ENCODE data around the gene JAG1.
"Not testable (repeated sequence)": the region's sequence is repeated elsewhere in the genome, so short reads cannot be mapped to it uniquely, and the experiment has no call there.

The JAG1 gene

DNA sequence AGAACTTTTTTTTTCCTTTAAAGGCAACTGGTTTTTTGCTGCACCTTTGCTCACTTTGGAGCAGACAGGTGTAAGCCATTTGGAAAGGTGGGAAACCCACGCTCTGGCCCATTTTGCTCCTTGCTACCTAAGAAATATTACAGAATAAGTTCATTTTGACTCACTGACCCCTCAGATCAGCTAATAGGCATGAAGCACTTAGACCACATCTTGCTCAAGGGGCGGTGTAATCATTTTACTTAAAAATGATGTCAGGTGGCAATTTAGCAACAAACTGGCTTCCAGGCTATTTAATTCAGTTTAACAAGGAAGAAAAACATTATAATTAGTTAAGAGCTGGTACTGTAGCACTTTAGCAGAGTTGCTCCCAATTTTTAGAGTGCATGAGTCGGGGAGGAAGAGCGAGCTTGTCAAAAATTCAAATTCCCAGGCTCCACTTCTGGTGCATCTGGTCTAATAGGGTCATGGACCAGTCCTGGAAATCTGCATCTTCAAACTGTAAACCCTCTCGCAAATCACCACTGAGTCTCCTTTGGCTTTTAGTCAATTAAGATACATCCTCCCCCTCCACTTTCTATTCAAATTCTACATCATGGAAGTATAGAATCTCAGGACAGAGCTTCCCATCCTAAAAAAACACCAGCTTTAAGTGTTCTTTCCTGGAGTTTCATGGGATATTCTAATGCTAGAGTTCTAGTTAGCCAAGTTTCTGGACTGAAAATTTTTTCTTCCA is 38.2 kb downstream of the JAG1 start:
- no peak for DNase-seq

DNA sequence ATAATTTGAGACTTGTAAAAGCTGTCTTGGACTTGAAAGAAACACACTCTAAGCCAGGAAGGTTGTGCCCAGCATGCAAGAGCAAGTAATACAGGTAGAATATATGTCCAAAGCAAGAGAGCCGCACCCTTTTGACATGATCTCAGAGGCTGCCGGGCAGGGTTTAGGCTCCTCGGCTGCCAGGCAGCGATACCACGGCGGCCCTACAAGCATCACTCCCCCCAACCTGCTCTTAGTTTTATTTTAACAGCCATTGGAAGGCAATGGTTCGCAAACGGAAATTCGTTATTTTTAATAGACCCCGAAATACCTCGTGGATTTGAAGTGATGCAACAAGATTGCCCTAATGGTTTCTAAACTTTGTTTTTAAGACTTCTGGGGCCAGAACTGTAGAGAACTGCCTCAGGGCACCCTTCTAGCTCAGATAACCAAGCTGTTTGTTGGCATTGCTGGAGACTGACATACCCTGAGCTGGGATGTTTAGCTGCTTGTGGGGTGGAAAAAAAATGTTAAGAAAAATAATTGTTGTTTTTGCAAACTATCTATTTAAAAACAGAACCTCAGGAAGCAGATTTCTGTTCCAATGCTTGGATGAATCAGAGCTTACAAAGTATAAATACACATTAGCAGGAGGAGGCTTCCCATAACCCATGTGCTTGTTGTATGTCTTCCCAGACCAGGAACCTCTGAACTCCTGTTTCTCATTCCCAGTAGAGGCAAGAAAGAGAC is 39.0 kb downstream of the JAG1 start:
- no peak for DNase-seq

DNA sequence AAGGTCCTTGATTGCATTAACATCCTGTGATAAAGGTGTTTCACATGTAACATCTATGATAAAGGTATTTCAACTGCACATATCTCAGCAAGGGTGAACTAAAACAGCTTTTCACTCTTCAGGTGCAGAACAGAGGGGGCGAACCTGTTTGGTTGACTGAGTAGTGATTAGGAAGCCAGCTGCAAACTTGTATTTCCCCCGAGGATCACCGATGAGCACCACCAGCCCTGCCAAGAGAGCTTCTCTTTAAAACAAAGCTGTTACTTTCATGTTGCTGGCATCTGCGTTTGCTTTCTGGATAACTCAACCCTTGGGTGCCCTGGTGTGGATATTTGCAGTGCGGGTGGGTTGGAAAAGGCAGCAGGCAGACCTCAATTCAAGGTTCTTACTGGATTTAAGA is 39.6 kb downstream of the JAG1 start:
- no peak for DNase-seq

DNA sequence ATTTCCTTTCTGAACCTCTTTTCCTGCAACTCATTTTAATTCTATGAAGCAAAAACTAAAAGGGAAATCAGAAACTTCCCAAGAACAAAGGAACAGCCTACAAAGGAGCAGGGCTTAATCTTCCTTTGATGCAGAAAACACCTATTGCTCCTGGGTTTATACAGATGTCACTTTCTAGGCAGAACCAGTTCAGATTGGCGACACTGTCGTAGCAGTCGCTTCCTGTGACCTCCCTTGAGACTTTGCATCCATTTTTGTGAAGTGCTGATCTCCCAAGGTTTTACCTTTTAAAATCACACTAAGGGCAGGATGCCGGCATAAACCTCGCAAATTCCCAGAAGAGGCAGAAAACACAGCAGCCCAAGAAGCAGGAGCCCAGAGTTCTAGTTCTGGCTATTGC is 40.1 kb downstream of the JAG1 start:
- DNase-seq: no peak

DNA sequence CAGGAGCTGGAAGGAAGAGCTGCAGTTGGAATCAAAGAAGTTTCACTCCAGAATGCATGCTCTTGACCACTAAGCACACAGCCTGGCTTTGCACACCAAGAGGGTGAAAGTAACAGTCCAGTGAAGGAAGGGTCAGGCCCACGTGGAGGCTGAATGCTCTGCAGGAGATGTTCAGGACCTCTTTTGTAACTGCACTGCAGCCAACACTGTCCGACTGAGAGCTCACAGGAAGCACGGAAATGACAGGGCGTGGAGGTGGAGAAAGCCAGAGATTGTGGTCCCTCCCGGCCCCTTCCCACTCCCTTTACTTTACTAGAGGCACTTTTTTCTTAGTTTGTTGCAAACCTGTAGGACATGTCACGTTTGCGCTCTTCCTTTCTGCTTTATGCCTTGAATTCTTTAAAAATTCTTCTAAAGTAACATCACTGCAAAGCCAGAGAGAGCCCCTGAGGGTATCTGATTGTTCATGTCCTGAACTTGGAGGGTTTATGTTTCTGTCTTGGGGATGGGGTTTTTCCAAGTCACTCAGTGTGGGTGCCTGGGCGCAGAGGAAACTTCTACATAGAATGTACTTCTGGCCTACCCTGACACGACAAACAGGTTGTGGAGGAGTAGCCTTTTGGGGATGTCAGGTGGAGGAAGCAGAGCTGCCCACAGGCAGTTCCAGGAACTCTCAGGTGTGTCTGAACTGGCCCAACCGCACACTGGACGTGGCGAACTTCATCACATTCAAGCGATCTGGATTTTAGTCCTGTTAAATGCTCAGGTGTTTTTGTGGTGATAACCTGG is 40.9 kb downstream of the JAG1 start:
- DNase-seq: no peak

DNA sequence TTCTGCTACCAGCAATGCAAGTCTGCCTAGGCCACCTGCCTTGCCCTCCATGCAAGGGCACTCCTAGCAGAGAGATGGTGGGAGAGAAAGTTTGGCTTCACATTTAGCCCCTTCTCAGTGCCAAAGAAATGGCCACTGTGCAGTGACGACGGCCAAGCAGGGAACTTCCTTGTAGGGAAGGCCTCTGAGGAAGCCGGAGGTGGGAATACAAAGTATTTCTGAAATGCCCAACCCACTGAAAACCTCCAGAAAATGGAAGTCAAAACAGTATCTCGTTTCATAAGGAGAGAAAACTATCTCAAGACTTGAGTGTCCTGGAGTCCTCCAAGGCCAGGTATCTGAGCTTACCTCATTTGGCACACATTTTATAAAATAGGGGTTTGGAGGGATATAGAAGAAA is 42.7 kb downstream of the JAG1 start:
- no peak for DNase-seq

DNA sequence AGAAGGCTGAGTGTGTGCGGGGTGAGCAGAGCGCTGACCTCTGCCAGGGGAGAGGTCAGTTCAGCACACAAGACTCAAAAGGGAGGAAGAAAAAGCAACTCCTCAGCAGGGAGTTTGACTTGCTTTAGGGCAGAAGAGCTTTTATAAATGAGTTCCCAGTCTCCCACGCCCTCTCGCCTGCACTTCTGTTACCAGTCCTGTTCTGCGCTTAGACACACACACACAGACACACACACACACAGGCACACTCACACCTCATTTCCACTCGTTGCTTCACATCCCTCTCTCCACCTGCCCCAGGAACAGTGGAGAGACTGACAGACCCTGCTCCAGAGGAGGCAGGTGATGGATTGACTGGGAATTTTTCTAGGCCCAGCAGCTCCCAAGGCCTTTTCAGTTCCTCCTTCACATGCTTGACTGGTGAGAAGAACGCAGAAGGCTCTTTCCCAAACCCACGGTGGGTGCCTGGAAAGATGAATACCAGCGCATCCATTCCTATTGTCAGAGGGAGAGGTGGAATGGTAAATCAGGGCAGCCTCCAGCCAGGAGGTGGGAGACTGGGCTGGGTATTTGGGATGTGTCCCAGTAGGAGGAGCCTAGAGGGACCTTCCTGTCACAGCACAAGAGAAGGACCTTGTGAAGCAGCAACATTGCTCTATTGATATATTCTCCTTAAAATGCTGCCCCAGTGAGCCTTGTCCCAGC is 43.7 kb downstream of the JAG1 start:
- DNase-seq: no peak

DNA sequence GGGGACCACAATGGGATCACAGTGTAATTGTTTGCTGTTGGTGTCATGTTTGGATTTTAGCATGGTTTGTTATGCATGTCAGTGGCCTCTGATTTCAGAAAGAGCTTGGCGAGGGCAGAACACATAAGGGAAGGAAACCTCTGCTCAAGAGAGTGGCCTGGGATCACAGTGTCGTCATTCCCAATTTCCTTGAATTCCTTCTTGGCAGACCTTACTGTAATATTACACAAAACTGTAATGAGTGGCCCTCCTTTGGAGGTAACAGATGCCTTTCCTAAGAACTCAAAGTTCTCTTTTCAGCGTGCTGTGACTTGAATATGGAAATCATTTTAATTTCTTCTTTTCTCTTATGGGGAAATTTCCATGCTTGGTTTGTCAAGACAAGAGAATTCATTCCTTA is 46.9 kb downstream of the JAG1 start:
- DNase-seq: no peak

DNA sequence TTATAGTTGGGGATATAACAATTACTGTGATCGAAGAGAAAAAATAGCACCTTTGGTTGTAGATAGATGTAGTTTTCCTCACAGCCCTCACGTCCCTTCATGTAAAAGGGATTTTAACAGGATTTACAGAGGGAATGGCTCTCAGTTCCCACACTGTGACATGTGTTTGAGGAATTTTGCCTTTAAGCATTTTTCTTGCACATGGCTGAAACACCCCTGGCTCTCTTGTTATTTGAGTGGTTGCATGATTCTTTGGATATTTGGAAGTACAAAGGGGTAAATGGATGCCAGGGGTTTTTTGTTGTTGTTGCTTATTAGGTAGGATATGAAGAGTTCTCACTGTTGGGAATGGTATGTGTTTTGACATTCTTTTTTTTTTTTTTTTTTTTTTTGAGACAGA is 48.2 kb downstream of the JAG1 start:
- DNase-seq: no peak

DNA sequence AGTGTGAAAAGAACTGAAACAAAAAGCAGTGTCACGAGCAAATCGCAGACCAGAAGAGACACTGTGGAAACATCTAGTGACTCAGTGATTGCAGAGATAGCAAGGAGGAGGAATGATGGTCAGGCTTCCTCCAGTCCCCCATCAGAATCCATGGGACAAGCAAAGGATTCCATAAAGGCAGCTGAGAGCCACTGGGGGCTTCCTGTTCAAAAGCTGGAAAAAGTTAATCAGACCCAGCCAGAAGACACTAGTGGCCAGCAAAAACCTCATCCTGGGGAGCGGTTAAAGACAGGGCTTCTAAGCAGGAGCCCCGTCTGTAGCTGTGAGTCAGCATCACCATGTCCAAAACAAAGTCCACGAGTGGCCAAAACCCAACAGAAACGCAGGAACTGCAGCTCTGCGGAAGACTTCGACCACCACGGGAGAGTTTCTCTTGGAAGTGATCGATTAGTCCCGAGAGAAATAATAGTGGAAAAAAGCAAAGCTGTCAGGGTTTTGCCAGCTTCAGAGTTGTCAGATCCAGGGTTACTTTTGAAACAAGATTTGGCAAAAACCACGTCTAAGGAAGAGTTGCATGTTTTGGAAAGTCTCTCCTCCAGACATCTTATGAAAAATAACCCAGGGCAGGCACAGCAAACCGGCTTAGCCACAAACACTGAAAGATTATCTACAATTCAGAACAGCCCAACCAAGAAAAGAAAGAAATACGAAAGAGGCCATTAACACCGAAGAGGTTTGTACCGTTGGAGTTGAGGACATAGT is 51.0 kb downstream of the JAG1 start:
- no peak for DNase-seq

DNA sequence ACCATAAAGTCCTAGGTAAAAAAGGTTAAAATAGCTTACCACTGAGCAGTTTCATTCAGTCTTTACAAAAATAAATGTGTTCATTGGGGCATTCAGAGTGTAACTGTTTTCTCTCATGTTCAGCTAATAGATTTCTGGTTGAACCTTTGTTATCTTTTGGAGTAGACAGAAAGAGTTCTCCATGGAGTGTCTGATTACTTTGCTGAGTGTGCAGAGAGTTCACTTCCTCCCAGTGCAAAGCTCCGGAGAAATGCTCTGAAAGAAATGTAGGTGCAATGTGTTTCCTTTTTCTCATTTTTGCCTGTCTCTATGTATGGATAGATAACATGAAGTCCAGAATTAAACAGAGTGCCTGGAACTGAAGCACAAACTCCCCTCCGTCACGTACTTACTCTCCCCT is 52.6 kb downstream of the JAG1 start:
- no peak for DNase-seq

DNA sequence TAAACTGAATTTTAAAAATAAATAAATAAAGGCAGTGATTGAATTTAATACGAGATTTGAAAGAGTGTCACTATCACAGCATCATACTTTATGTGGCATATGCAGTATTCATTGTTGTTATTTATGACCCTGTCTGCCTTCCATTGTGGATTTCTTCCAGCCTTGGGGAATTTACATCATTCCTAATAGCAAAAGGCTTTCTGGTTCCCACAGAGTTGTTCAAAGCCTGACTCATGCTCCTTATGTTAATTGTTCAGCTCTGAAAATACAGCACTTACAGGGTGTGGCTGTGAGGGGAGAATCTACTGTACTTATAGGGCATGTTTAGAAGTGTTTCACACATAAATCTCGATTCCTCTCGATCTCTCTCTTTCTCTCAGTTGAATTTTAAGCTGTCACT is 54.4 kb downstream of the JAG1 start:
- no peak for DNase-seq

DNA sequence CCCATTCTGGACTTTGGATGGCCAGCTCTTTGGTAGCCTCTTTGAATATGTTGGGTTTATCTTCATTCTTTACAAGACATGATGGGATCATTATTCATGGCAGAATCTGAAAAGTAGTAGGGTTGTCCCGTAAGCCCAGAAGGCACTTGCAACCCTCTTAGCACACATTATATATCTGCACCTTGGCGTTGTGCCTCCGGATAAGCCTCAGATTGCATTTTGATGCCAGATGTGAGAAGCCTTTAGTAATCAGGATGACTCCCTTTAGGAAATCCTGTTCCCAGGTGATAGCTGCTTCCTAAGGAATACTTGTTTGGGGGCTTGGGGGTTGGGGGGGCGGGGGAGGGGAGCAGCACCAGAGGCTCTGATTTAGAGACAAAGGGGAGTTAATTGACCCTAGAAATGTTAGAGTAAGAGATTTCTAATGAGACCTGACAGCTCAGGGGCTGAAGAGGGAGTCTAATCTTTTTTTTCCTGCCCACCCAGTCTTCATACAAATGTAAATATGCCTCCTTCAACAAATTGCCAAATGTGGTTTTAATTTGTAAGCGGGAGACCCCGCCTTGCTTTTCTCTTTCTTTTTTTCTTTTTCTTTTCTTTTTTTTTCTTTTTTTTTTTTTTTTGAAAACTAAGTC is 55.1 kb downstream of the JAG1 start:
- no peak for DNase-seq

DNA sequence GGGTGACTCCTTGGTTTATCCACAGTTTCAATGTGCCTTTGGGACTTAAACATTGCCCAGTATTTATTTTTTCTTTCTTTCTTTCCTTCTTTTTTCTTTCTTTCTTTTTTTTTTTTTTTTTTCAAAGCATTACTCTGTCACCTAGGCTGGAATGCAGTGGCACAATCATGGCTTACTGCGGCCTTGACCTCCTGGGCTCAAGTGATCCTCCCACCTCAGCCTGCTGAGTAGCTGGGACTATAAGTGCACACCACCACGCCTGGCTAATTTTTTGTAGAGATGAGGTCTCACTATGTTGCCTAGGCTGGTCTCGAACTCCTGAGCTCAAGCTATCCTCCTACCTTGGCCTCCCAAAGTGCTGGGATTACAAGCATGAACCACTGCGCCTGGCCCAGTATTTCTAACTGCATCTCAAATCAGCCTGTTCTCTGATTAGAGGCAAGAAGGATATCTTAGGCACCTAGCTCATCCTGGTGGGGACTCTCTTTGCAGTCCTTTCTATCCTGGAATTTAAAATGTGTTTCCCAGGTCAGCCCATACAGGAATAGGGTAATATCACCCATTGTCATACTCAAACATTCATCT is 56.2 kb downstream of the JAG1 start:
- not testable (repeated sequence) for DNase-seq

DNA sequence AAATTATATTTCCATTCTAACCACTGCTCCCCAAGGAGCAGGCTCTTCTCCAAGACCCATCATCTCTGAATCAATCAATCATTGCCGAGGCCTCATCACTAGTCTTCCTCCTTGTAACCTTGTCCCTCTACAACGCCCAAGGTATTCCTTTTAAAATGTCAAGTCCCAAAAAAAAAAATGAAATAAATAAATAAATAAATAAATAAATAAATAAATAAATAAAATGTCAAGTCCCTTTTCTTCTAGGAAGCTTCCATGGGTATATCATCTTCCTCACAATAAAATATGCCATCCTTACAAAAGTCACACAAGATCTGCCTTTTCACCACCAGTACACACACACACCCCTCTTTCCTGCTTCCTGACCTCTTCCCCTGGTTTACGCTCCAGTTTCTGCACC is 57.6 kb downstream of the JAG1 start:
- no peak for DNase-seq

DNA sequence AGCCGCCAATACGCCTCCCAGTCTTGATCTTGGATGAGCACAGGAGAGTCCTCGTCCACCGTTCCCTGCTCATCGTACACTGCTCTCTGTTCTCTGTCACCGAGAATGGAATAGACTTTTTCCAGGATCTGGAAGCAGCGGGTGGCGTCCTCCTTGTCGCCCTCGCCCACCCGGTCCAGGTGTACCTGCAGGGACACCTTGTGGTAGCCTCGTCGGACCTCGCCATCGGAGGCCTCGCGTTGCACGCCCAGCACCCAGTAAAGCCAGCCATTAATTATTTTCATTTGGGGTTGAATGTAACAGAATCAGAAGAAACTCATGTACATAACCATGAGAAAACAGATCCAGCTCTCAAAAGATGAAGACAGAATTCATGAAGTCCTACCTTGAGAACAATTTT is 59.9 kb downstream of the JAG1 start:
- DNase-seq: no peak

DNA sequence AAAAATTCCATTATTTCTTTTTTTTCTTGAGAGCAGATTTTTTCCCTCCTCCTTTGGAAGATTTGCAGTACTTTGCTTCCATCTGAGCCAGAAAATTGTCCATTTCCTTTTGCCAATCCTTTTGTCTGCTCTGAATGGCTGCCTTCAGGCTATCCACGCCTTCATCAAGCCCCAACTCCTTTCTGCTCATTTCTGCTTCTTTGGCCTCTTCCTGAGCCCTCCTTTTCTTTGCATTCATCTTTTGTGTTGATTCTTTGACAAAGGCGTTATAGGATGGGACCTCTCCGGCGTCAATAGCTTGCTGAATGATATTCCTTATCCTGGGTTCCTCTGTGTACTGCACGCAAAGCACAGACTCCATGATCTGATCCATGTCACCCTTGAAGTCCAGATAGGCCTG is 60.4 kb downstream of the JAG1 start:
- not testable (repeated sequence) for DNase-seq

DNA sequence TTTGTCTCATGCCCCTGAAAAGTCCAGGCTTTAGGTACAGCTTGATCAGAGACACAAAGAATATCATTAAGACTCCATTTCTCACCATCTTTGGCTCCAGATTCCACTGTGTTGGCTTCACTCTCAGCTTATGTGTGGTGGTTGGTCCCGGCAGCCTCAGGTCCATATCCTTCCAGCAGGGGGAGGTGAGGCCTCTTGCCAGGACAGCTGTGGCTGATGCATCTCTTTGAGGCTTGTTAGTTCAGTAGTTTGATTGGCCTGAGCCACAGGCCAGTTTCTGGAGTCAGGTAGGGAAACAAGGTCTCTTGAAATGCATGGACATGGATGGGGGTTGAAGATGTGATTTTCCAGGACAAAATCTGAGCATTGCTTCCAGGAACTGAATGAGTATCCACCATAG is 62.4 kb downstream of the JAG1 start:
- DNase-seq: no peak

DNA sequence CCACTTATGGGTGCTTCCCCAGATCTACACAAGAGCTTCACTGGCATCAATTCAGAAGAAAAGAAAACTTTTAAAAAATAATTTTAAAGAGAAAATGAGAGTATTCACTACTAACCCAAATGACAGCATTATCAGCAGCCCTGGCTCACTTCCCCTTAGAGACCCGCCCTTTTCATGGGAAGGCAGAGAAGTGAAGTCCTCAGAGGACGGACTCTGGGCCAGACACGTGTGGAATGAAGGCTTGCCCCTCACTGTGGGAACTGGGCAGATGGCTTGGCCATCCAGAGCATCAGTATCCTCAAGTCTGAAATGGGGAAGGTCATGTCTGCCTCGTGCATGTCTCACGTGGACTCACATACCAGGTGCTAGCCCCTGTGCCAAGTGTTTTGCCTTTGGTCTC is 63.5 kb downstream of the JAG1 start:
- DNase-seq: no peak

DNA sequence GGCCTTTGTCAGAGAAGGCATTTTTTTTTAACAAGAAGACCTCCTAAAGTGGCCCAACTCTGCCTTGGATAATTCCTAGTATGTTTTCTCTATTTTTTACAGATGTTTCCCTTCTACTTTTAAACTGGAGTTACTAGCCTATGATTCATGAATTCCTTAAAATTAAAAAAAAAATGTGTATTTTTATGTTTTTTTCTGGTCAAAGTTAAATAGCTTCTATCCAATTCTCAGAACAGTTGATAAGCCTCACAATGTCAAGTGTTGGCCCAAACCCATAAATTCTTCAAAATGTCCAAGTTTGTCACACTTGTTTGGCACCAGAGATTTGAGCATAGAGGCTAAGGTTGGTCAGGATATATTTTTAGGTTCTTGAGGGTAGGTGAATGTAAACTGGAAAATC is 64.0 kb downstream of the JAG1 start:
- no peak for DNase-seq

DNA sequence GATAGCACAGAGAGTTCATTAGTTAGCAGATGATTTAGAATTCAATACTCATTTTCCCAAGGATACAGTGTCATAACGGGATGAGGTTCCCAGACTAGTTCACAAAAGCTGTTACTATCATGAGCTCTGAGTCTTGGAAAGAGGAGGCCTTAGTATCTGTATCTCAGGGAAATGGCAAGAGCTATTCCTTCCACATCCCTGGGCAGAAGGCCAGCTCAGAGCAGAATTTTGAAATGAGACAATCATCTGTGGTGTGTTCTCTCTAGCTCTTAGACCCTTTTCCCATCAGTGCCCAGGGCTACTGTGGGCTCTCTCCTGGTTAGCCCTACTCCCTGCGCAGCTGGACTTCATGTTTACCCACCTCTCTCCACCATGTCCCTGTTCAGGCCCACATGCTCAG is 64.5 kb downstream of the JAG1 start:
- DNase-seq: no peak
